ENCODE data around the gene PRPF18. TPM values are rescaled to one million over a fixed set of nuclear protein-coding genes. Genes with fewer than 3 reads are reported as not detected.

PRPF18 gene
- total and polyA plus RNA-seq, 2 of the 4 experiments (the other 2 are of a cell fraction), result 10.0 to 16.9 TPM

- Histone ChIP-seq H3K27me3 (ENCODE audit: control insufficient read depth, insufficient read depth, low read length) (no peaks in the 10 kb centered on the region), H3K79me1 (ENCODE audit: low read depth in 1 of 2, low read length in 2 of 2) (peaks cover 3 to 12% of the 10 kb centered on the region in 2 experiments; a peak in 2 of 4 replicates), H4K91ac (ENCODE audit: insufficient read depth, low read depth, low read length) (peak overlapping the region; percentile 25; the same call in 1 of the 2 replicates), H3K56ac (ENCODE audit: extremely low read depth, insufficient read depth, low read length) (no peak overlapping the region), H2BK20ac (ENCODE audit: low read depth, low read length) (peak overlapping the region; percentile 60; the same call in 1 of the 2 replicates), H3K9ac (ENCODE audit: low read depth, low read length) (no peak overlapping the region), H4K8ac (ENCODE audit: low read depth in 2 of 2, low read length in 2 of 2) (peak overlapping the region in 1 of 2 experiments; percentile 63; a peak in 2 of 4 replicates), H3K27ac (ENCODE audit: insufficient read depth, low read length) (peak overlapping the region; percentile 46; the same call in 1 of the 2 replicates), H2BK5ac (ENCODE audit: low read depth, low read length, poor library complexity, severe bottlenecking) (peak overlapping the region; percentile 38), H4K20me1 (ENCODE audit: insufficient read depth, low read length) (no peaks in the 10 kb centered on the region), H3K4me3 (ENCODE audit: insufficient read depth, low read depth, low read length) (no peak overlapping the region), H2AK5ac (ENCODE audit: low read depth, low read length) (peak overlapping the region; percentile 75), H2BK120ac (ENCODE audit: low read depth, low read length) (peak overlapping the region; percentile 26), H3K36me3 (ENCODE audit: control insufficient read depth, insufficient read depth, low read length) (peaks cover 14% of the 10 kb centered on the region), H3K18ac (ENCODE audit: low read depth, low read length) (peak overlapping the region; percentile 65; the same call in 1 of the 2 replicates), H2BK15ac (ENCODE audit: low read depth, low read length) (peak overlapping the region; percentile 50; the same call in 2 of the 3 replicates), H3K4ac (ENCODE audit: low read depth, low read length) (peak overlapping the region; percentile 40; the same call in 1 of the 2 replicates), H3K9me1 (ENCODE audit: insufficient read depth, low read length) (peaks cover 15% of the 10 kb centered on the region), H2AFZ (replicated peaks; ENCODE audit: low read length, poor library complexity) (peak overlapping the region; percentile 73), H3K14ac (replicated peaks; ENCODE audit: low read depth, low read length) (peak overlapping the region; percentile 53; the same call in 1 of the 2 replicates), H3K9me3 (ENCODE audit: control insufficient read depth, insufficient read depth, low read length) (no peaks in the 10 kb centered on the region), H4K5ac (ENCODE audit: low read depth, low read length) (peak overlapping the region; percentile 0), H3K4me1 (ENCODE audit: control insufficient read depth, insufficient read depth, low read length) (peaks cover 8% of the 10 kb centered on the region; the same call in 1 of the 2 replicates), H3K4me2 (ENCODE audit: low read depth, low read length) (no peak overlapping the region), H3K23ac (ENCODE audit: low read depth, low read length) (peak overlapping the region; percentile 29; the same call in 1 of the 2 replicates), H2AK9ac (replicated peaks; ENCODE audit: low read depth, low read length, poor library complexity) (no peak overlapping the region)
- dilution Hi-C loops (cut with HindIII; ENCODE audit: low sequenced_read_pairs, unreplicated experiment), result no loop called here
- no TSS peak for BruUV-seq (replicated peaks)
- ChIA-PET POLR2A (ENCODE audit: unreplicated experiment) (no interaction called here), CTCF (interaction anchor here (1.4 kb wide), 1 partner anchor 44 kb away, joined by 3 read pairs; no protein-coding TSS in a partner anchor)
- ATAC-seq (ENCODE audit: low read depth) (no peak), DNase-seq (no peak)
- intact Hi-C loops (cut with micrococcal nuclease), result loop anchor here (10.0 kb wide), 1 partner anchor 859 kb away; no protein-coding TSS in a partner anchor
- WGBS, 2 experiments (ENCODE audit: extremely low coverage in 2 of 2, insufficient read length in 1 of 2), result no CpG with 5 or more reads among the region's 7 CpGs
- in situ Hi-C loops (cut with MboI; ENCODE audit: low sequenced_read_pairs), result loop anchor here (10.0 kb wide), 1 partner anchor 159 kb away; no protein-coding TSS in a partner anchor
- TF ChIP-seq MAFK (IDR thresholded peaks at IDR 0.05; ENCODE audit: low read depth, low read length), result no peak
- TF ChIP-seq SMC3 (IDR thresholded peaks at IDR 0.05; ENCODE audit: low read depth, low read length), result no peak
These were observed 29.0 kb downstream of the PRPF18 start for GRCh38 chr10:13615650-13616300.

All from IMR-90 (cell line).